SK-N-SH (cell line): Measurements from ENCODE around the gene STON2. TPM values are rescaled to one million over a fixed set of nuclear protein-coding genes. Genes with fewer than 3 reads are reported as not detected.

Experiments
- CTCF ChIA-PET: fragments of 300-600, 350-600 bp; formaldehyde crosslinking; extraction: SDS; loops from one replicate; lab custom pipeline; 2021; lab: Yijun Ruan, JAX
- POLR2A ChIA-PET: fragments of 350-600 bp; sonication (Branson Sonifier 250); formaldehyde crosslinking; extraction: SDS; loops from one replicate; lab custom pipeline; 2020; ENCODE audit warnings: antibody characterized with exemption, inconsistent platforms; lab: Yijun Ruan, JAX
- DNase-seq: peaks from one replicate; pipeline ENCODE4 v3.0.0; 2012
- H2AFZ ChIP-seq: fragments of 200-600 bp; sonication (generic); 2 replicates; pipeline ENCODE4 v1.8.1; 2016; ENCODE audit warnings: antibody characterized with exemption, mild to moderate bottlenecking, low read depth
- H3F3A ChIP-seq: fragments of 200-600 bp; sonication (generic); replicated peaks from 2 replicates; pipeline ENCODE3; 2016; ENCODE audit warnings: antibody characterized with exemption, mild to moderate bottlenecking; ENCODE audit not compliant: insufficient read depth
- H3K27ac ChIP-seq, 2 experiments: fragments of 200-500 bp in 1 of 2; fragments of 200-600 bp in 1 of 2; sonication (Bioruptor generic) in 1 of 2; sonication (generic), shearing (Covaris generic) in 1 of 2; 2 replicates each; pipeline versions ENCODE4 v1.5.1 to v1.6.1; 2014 to 2016; ENCODE audit warnings: low read depth in 2 of 2, inconsistent platforms in 1 of 2, low read length in 1 of 2, mild to moderate bottlenecking in 1 of 2, mixed read lengths in 1 of 2
- H3K27me3 ChIP-seq: fragments of 200-600 bp; sonication (generic), shearing (Covaris generic); 2 replicates; pipeline ENCODE4 v1.6.1; 2016; ENCODE audit warnings: mixed run types; ENCODE audit not compliant: insufficient read depth
- H3K36me3 ChIP-seq, 2 experiments: fragments of 200-500 bp in 1 of 2; fragments of 200-600 bp in 1 of 2; sonication (Bioruptor generic) in 1 of 2; sonication (generic) in 1 of 2; replicated peaks in 1 of 2; 2 replicates each; pipeline versions ENCODE3 to v1.5.1; 2014 to 2016; ENCODE audit warnings: low read length in 1 of 2, mild to moderate bottlenecking in 1 of 2; ENCODE audit not compliant: insufficient read depth in 2 of 2, control insufficient read depth in 1 of 2
- H3K4me1 ChIP-seq, 2 experiments: fragments of 200-500 bp in 1 of 2; fragments of 200-600 bp in 1 of 2; sonication (Bioruptor generic) in 1 of 2; sonication (generic), shearing (Covaris generic) in 1 of 2; 2 replicates each; pipeline versions ENCODE4 v1.5.1 to v1.6.1; 2014 to 2016; ENCODE audit warnings: low read depth in 1 of 2, low read length in 1 of 2, mixed run types in 1 of 2; ENCODE audit not compliant: insufficient read depth in 2 of 2, control insufficient read depth in 1 of 2
- H3K4me2 ChIP-seq: fragments of 200-600 bp; sonication (generic), shearing (Covaris generic); 2 replicates; pipeline ENCODE4 v1.6.1; 2017; ENCODE audit warnings: mixed run types
- H3K4me3 ChIP-seq, 2 experiments: fragments of 200-500 bp in 1 of 2; fragments of 200-600 bp in 1 of 2; sonication (Bioruptor generic) in 1 of 2; sonication (generic), shearing (Covaris generic) in 1 of 2; 2 replicates each; pipeline versions ENCODE4 v1.5.1 to v1.8.1; 2014 to 2016; ENCODE audit warnings: low read depth in 2 of 2, inconsistent platforms in 1 of 2, low read length in 1 of 2, mild to moderate bottlenecking in 1 of 2, mixed read lengths in 1 of 2, moderate library complexity in 1 of 2
- H3K79me2 ChIP-seq: fragments of 200-600 bp; sonication (generic); 2 replicates; pipeline ENCODE4 v1.8.1; 2017; ENCODE audit warnings: mild to moderate bottlenecking; ENCODE audit not compliant: insufficient read depth
- H3K9ac ChIP-seq: fragments of 200-600 bp; sonication (generic); 2 replicates; pipeline ENCODE4 v1.6.1; 2017; ENCODE audit warnings: mixed run types
- H3K9me2 ChIP-seq: fragments of 200-600 bp; sonication (generic); 2 replicates; pipeline ENCODE4 v1.6.1; 2017; ENCODE audit warnings: mixed run types
- H3K9me3 ChIP-seq: fragments of 200-600 bp; sonication (generic); 2 replicates; pipeline ENCODE4 v1.6.1; 2017; ENCODE audit warnings: mixed run types, mild to moderate bottlenecking, moderate library complexity
- H4K20me1 ChIP-seq: fragments of 200-600 bp; sonication (generic); 2 replicates; pipeline ENCODE4 v1.6.1; 2017; ENCODE audit warnings: mild to moderate bottlenecking, mixed run types; ENCODE audit not compliant: insufficient read depth
- EP300 ChIP-seq, 2 experiments: IDR thresholded peaks; 2 replicates each; pipeline versions ENCODE4 v1.4.0 to v1.6.1; 2012; ENCODE audit warnings: borderline replicate concordance in 1 of 2, low read depth in 1 of 2, low read length in 1 of 2
- EZH2phosphoT487 ChIP-seq: fragments of 200-600 bp; sonication (generic); IDR thresholded peaks from 2 replicates; pipeline ENCODE4 v1.6.1; 2017; ENCODE audit warnings: low read depth, mixed run types, mild to moderate bottlenecking, antibody characterized with exemption, moderate library complexity, borderline replicate concordance
- FOSL2 ChIP-seq: IDR thresholded peaks from 2 replicates; pipeline ENCODE4 v1.4.0; 2012; ENCODE audit warnings: low read depth, mild to moderate bottlenecking, moderate library complexity, borderline replicate concordance
- FOXJ3 ChIP-seq: sonication (generic); formaldehyde crosslinking; IDR thresholded peaks from 2 replicates; pipeline ENCODE4 v1.5.1; 2020; ENCODE audit warnings: mild to moderate bottlenecking, missing genetic modification reagents
- FOXM1 ChIP-seq: IDR thresholded peaks from 2 replicates; pipeline ENCODE4 v1.4.0; 2012; ENCODE audit warnings: low read depth, mild to moderate bottlenecking
- GABPA ChIP-seq: IDR thresholded peaks from 2 replicates; pipeline ENCODE4 v1.4.0; 2012; ENCODE audit warnings: low read depth, mild to moderate bottlenecking
- IRF3 ChIP-seq: fragments of 150-350 bp; IDR thresholded peaks from 2 replicates; pipeline ENCODE4 v1.6.1; 2016; ENCODE audit warnings: mild to moderate bottlenecking, low read depth, low read length
- JUND ChIP-seq: IDR thresholded peaks from 2 replicates; pipeline ENCODE4 v1.4.0; 2012
- MXI1 ChIP-seq: IDR thresholded peaks from 2 replicates; pipeline ENCODE4 v1.6.1; 2012; ENCODE audit warnings: mild to moderate bottlenecking, low read depth, low read length, improper control_type of control experiment
- NFIC ChIP-seq: IDR thresholded peaks from 2 replicates; pipeline ENCODE4 v1.4.0; 2012; ENCODE audit warnings: borderline replicate concordance
- NRF1 ChIP-seq: IDR thresholded peaks from 2 replicates; pipeline ENCODE4 v1.6.1; 2012; ENCODE audit warnings: low read depth, mild to moderate bottlenecking, low read length
- POLR2AphosphoS5 ChIP-seq: IDR thresholded peaks from 2 replicates; pipeline ENCODE4 v1.6.1; 2012; ENCODE audit warnings: low read depth, low read length
- WGBS: methylation state at CpG from one replicate; pipeline ENCODE4 v1.1.6; 2017; ENCODE audit warnings: low lambda C conversion rate; 5-methylcytosine and 5-hydroxymethylcytosine counted together
- polyA plus RNA-seq, 3 experiments: library from polyadenylated mRNA; depleted of rRNA; stranded (reverse); fragments of >200 nt; gene quantifications; 2 replicates each; pipeline ENCODE4 v1.2.3, GENCODE V29; 2012
- TF ChIP-seq, protein P1 (sequence below): fragments of 200-600 bp; sonication (generic); IDR thresholded peaks from 2 replicates; pipeline ENCODE4 v1.6.1; 2017; ENCODE audit warnings: antibody characterized with exemption, mild to moderate bottlenecking, moderate library complexity
- TF ChIP-seq, protein P2 (sequence below): IDR thresholded peaks from 2 replicates; pipeline ENCODE4 v1.4.0; 2012; ENCODE audit warnings: low read depth, borderline replicate concordance
- TF ChIP-seq, protein P3 (sequence below): IDR thresholded peaks from 2 replicates; pipeline ENCODE4 v1.4.0; 2012; ENCODE audit warnings: low read depth

The STON2 gene
- polyA plus RNA-seq, 1 of the 3 experiments (the other 2 are of a cell fraction), result not detected

- H4K20me1 ChIP-seq, result no peaks in the 10 kb centered on the region
- no peak overlapping the region for H3K4me2 ChIP-seq
- no peaks in the 10 kb centered on the region for H3K27me3 ChIP-seq
- no peak for DNase-seq
- H3F3A ChIP-seq, result no peaks in the 10 kb centered on the region
- H3K9ac ChIP-seq, result no peak overlapping the region
- H3K79me2 ChIP-seq, result no peaks in the 10 kb centered on the region
- no peaks in the 10 kb centered on the region for H3K9me2 ChIP-seq
- no peak overlapping the region for H2AFZ ChIP-seq
- no peak overlapping the region for H3K27ac ChIP-seq
- ChIA-PET POLR2A (no interaction called here), CTCF (no interaction called here)
- H3K4me3 ChIP-seq, result no peak overlapping the region
- 53% methylated on average over 1 of the region's 1 CpG for WGBS
- H3K36me3 ChIP-seq, result no peaks in the 10 kb centered on the region
- TF ChIP-seq MXI1 (no peak), EP300 (IDR thresholded peaks at IDR 0.05; ENCODE audit: borderline replicate concordance in 1 of 2, low read depth in 1 of 2, low read length in 1 of 2) (no peak), EZH2phosphoT487 (no peak), JUND (no peak), FOXJ3 (CRISPR knock-in tag) (no peak), NRF1 (no peak), NFIC (no peak)
- TF ChIP-seq, protein P1, sequence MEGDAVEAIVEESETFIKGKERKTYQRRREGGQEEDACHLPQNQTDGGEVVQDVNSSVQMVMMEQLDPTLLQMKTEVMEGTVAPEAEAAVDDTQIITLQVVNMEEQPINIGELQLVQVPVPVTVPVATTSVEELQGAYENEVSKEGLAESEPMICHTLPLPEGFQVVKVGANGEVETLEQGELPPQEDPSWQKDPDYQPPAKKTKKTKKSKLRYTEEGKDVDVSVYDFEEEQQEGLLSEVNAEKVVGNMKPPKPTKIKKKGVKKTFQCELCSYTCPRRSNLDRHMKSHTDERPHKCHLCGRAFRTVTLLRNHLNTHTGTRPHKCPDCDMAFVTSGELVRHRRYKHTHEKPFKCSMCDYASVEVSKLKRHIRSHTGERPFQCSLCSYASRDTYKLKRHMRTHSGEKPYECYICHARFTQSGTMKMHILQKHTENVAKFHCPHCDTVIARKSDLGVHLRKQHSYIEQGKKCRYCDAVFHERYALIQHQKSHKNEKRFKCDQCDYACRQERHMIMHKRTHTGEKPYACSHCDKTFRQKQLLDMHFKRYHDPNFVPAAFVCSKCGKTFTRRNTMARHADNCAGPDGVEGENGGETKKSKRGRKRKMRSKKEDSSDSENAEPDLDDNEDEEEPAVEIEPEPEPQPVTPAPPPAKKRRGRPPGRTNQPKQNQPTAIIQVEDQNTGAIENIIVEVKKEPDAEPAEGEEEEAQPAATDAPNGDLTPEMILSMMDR, result no peak
- no peaks in the 10 kb centered on the region for H3K9me3 ChIP-seq
- H3K4me1 ChIP-seq, result no peaks in the 10 kb centered on the region
Measured at GRCh38 chr14:81281332-81281731, 118.8 kb downstream of the STON2 start.

GRCh38 chr14:81280136-81280791, 119.9 kb downstream of the STON2 start:
- Histone ChIP-seq H3K9me2 (no peaks in the 10 kb centered on the region), H3K4me2 (no peak overlapping the region), H3F3A (no peaks in the 10 kb centered on the region), H3K36me3 (no peaks in the 10 kb centered on the region), H3K79me2 (no peaks in the 10 kb centered on the region), H3K9ac (no peak overlapping the region), H2AFZ (no peak overlapping the region), H4K20me1 (no peaks in the 10 kb centered on the region), H3K27me3 (no peaks in the 10 kb centered on the region), H3K4me3 (no peak overlapping the region), H3K27ac (no peak overlapping the region), H3K9me3 (no peaks in the 10 kb centered on the region), H3K4me1 (no peaks in the 10 kb centered on the region; a peak in 2 of 4 replicates)
- TF ChIP-seq, protein P2, sequence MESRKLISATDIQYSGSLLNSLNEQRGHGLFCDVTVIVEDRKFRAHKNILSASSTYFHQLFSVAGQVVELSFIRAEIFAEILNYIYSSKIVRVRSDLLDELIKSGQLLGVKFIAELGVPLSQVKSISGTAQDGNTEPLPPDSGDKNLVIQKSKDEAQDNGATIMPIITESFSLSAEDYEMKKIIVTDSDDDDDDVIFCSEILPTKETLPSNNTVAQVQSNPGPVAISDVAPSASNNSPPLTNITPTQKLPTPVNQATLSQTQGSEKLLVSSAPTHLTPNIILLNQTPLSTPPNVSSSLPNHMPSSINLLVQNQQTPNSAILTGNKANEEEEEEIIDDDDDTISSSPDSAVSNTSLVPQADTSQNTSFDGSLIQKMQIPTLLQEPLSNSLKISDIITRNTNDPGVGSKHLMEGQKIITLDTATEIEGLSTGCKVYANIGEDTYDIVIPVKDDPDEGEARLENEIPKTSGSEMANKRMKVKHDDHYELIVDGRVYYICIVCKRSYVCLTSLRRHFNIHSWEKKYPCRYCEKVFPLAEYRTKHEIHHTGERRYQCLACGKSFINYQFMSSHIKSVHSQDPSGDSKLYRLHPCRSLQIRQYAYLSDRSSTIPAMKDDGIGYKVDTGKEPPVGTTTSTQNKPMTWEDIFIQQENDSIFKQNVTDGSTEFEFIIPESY, result no peak
- no peak for TF ChIP-seq POLR2AphosphoS5
- TF ChIP-seq, protein P3, sequence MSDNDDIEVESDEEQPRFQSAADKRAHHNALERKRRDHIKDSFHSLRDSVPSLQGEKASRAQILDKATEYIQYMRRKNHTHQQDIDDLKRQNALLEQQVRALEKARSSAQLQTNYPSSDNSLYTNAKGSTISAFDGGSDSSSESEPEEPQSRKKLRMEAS, result no peak
- no peak for TF ChIP-seq FOXJ3 (CRISPR knock-in tag)
- no peak for TF ChIP-seq IRF3
- no peak for TF ChIP-seq FOSL2
- no peak for TF ChIP-seq FOXM1
- TF ChIP-seq GABPA, result no peak
- no peak for TF ChIP-seq NFIC
- TF ChIP-seq, protein P1, result no peak
- no peak for TF ChIP-seq EZH2phosphoT487
- 65% methylated on average over 9 of the region's 9 CpGs for WGBS
- DNase-seq, result no peak
- POLR2A ChIA-PET, result no interaction called here
- CTCF ChIA-PET, result no interaction called here
